GM12891 (cell line): ENCODE results near the gene SNX1.

Experiments
- DNase-seq: peaks from one replicate; pipeline ENCODE4 v3.0.0; 2011; ENCODE audit warnings: low spot score; ENCODE audit not compliant: insufficient read length
- FAIRE-seq: peaks from 2 replicates; lab custom pipeline; 2011; peaks lifted over from hg19 to GRCh38; lab: Jason Lieb, UNC
- PAX5 ChIP-seq: IDR thresholded peaks from 2 replicates; pipeline ENCODE4 v1.6.1; 2011; ENCODE audit warnings: low read length, moderate library complexity, mild to moderate bottlenecking; ENCODE audit not compliant: insufficient read depth, severe bottlenecking
- POLR2A ChIP-seq: IDR thresholded peaks from 2 replicates; pipeline ENCODE4 v1.6.1; 2011; ENCODE audit warnings: low read depth, low read length, control low read depth
- POLR2AphosphoS5 ChIP-seq: IDR thresholded peaks from 2 replicates; pipeline ENCODE4 v1.6.1; 2011; ENCODE audit warnings: low read depth, low read length, control low read depth
- POU2F2 ChIP-seq: IDR thresholded peaks from 2 replicates; pipeline ENCODE4 v1.6.1; 2011; ENCODE audit warnings: low read depth, mild to moderate bottlenecking, control low read depth, low read length, moderate library complexity
- SPI1 ChIP-seq: IDR thresholded peaks from 2 replicates; pipeline ENCODE4 v1.6.1; 2011; ENCODE audit warnings: low read depth, low read length, control low read depth
- TAF1 ChIP-seq: IDR thresholded peaks from 2 replicates; pipeline ENCODE4 v1.6.1; 2011; ENCODE audit warnings: low read depth, low read length, control low read depth

The SNX1 gene

DNA sequence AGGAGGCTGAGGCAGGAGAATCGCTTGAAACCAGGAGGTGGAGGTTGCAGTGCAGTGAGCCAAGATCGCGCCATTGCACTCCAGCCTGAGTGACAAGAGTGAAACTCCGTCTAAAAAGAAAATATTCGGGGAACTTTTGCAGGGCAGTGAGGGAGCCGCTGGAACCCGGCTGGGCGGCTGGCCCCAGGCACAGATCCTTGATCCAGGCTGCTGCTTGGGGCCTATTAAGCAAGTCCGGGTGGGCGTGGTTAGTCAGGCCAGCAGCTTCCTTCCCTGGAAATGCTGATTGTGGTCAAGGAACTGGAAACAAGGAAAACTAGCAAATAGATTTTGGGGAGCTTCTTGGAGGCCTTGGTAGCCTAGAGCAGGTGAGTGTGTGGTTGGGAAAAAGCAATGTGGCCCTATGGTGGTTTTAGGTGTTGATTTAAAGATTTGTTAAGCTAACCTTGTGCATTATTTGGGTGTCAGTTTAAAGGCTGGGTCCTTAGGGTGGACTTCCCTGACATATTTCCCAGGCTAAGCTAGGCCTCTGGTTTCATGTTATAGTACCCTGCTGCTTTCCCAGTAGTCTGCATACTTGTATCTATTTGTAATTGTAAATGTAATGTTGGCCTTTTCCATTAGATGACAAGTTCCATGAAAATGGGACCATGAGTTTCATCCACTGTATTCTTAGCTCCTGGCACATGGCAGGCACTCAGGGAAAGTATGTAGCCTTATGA is 38.0 kb downstream of the SNX1 start:
- no peak for DNase-seq
- TF ChIP-seq TAF1 (no peak), POU2F2 (no peak), SPI1 (no peak), PAX5 (no peak), POLR2A (no peak)
- FAIRE-seq = no peak

DNA sequence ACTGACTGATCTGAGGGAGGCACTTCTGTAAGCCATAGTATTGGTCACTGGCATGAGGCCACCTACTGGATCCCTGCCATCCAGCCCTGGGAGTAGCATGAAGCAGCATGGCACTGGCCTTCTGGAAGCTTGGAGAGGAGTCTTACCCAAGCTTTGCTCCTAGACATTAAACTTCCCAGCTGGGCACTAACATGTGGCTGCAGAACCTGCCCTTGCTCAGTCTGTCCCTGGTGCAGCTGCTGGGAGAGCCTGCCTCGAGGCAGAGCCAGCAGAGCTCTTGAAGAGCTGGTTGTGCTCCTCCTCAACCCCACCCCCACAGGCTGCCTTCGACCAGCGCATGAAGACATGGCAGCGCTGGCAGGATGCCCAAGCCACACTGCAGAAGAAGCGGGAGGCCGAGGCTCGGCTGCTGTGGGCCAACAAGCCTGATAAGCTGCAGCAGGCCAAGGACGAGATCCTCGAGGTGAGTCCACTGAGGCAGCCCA is 38.6 kb downstream of the SNX1 start:
- FAIRE-seq (no peak), DNase-seq (no peak)
- no peak for TF ChIP-seq POU2F2
- no peak for TF ChIP-seq POLR2AphosphoS5
- TF ChIP-seq TAF1 = no peak
- TF ChIP-seq POLR2A = no peak
- no peak for TF ChIP-seq SPI1
- no peak for TF ChIP-seq PAX5

DNA sequence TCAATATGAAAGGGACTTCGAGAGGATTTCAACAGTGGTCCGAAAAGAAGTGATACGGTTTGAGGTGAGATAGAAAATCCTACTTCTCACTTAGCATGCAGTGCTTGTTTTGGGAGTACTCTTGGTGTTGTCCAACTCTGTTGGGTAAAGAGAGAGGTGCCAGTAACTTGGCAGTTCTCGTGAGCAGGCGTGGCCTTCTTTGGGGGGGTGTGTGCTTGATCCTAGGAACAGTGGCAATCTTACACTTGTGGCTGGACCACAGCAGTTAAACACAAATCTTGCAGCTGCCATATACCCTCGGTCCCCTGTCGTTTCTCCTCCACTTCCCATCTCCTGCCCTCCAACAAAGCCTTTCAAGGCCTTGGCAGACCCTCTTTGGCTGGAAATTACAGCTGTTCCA is 40.6 kb downstream of the SNX1 start:
- TF ChIP-seq POU2F2 (no peak), SPI1 (no peak), PAX5 (no peak), TAF1 (no peak), POLR2A (no peak), POLR2AphosphoS5 (no peak)
- DNase-seq = no peak
- no peak for FAIRE-seq

DNA sequence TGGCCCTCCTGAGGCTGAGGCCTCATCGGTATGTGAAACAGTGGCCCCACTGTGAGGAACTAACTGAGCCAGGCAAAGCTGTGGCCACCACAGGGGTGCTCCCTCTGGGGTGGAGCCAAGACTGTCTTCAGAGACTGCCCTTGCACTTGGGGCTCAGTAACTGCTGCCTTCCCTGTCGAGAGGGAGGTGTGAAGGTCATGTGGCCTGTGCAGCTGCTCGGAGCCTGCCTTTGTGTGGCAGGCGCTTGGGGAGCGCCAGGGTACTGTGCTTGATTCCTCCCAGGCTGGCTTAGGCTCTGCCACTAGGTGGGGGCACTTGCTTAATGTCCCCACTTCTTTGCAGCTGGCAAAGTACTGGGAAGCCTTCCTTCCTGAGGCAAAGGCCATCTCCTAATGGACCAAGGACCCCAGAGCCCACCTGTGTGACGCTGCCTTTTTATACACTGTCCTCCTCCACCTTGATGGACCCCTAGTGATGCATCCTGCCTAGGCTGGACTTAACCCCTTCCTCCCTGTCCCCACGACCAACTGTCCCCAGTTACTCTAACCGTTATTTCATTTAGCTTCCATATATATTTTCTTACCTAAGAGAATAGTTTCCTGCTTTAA is 41.5 kb downstream of the SNX1 start:
- no peak for FAIRE-seq
- no peak for TF ChIP-seq PAX5
- no peak for TF ChIP-seq TAF1
- TF ChIP-seq POLR2AphosphoS5 = no peak
- TF ChIP-seq POU2F2 = no peak
- no peak for TF ChIP-seq SPI1
- TF ChIP-seq POLR2A = no peak
- DNase-seq = no peak

- FAIRE-seq (no peak), DNase-seq (no peak)
- TF ChIP-seq POLR2AphosphoS5 (no peak), SPI1 (no peak), PAX5 (no peak), POU2F2 (no peak)
Measured at GRCh38 chr15:64138331-64138941, 42.7 kb downstream of the SNX1 start.

DNA sequence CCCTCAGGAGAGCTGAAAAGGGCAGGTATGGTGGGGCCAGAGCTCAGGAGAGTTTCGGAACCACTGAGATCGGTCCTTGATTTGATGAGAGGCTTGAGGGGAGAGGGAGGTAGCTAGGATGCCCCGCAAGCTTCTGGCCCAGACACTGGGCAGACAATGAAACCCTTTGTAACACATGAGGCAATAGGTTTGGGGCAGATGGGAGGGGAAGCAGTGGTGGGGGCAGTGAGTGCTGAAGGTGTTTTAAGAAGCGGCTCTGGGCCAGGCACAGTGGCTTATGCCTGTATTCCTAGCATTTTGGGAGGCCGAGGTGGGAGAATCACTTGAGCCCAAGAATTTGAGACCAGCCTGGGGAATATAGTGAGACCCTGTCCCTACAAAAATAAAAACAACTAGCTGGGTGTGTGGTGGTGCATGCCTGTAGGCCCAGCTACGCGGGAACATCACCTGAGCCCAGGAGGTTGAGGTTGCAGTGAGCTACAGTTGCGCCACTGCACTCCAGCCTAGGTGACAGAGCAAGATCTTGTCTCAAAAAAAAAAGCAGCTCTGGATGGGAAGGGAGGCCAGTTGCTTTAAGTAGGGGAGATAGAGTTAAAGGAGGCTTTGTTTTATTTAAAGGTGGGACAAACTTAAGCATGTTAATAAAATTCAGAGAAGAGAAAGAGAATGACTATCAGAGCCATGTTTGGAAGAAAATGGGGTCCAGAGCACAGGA is 46.2 kb downstream of the SNX1 start:
- DNase-seq (no peak), FAIRE-seq (no peak)
- TF ChIP-seq PAX5 = no peak
- TF ChIP-seq POLR2A = no peak
- TF ChIP-seq TAF1 = no peak
- no peak for TF ChIP-seq POU2F2
- TF ChIP-seq POLR2AphosphoS5 = no peak
- no peak for TF ChIP-seq SPI1

- FAIRE-seq = peak; percentile 66
- no peak for DNase-seq
- TF ChIP-seq POLR2A (no peak), PAX5 (no peak), SPI1 (no peak), TAF1 (no peak), POLR2AphosphoS5 (no peak), POU2F2 (no peak)
Measured at GRCh38 chr15:64143276-64143675, 47.5 kb downstream of the SNX1 start.

- TF ChIP-seq TAF1 = 0 out of 2 replicates have a peak, but pooled peaks have one; percentile 4
- no peak for TF ChIP-seq POLR2A
- DNase-seq (no peak), FAIRE-seq (no peak)
Measured at GRCh38 chr15:64144192-64144564, 48.4 kb downstream of the SNX1 start.

DNA sequence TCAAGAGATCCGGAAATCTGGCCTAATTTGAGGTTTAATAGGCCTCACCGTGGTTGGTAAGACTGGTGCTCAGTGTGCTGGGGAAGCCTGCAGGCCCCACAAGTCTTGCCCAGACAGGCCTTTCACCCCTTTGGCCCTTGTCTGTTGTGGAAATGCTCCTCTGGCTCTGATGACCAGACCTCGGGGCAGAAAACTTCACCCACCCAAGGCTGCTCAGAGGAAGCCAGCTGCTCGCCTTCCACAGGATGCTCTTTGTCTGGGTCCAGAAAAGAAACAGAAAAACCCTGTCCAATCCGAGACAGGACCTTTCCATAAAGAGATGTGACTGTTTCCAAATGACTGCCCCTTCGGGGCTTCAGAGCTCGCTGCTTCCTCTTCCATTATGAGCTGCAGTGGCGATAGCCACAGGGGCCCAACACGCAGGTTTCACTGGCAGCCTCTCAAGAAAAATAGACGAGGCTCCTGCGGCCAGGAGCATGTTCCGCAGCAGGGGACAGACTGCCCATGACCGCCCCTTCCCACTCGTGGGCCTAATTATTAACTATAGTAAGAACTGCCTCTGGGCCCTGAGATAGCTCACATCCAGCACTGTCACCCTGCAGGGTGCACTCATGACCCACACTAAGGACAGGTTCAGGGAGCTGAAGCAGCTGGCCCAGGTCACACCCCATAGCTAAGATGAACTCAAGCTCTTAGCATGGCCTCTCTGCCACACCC is 48.9 kb downstream of the SNX1 start:
- FAIRE-seq (peak; percentile 88), DNase-seq (peak; percentile 66)
- TF ChIP-seq POLR2A (peak; percentile 50; the same call in 1 of the 2 replicates), TAF1 (peak; percentile 17; the same call in 1 of the 2 replicates), SPI1 (peak; percentile 76), POLR2AphosphoS5 (no peak), PAX5 (no peak), POU2F2 (no peak)

DNA sequence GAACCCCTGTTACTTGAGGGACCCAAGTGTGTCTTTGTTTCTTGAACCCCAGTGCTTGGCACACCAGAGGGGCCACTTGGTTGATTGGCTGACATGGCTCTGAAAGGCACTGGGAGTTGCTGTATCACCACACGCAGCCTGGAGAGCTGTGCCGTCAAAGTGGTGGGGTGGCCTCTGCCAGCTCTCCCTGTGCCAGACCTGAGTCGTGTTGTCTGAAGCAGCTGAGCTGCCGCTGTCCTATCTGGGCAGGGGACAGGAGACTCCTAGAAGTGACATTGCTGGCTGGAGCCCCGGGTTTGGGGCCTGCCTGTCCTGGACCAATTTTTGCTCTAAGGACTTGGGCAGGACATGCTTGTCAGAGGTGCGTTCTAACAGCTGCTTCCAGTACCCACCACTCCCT is 50.3 kb downstream of the SNX1 start:
- FAIRE-seq (no peak), DNase-seq (no peak)
- TF ChIP-seq POLR2AphosphoS5 = no peak
- TF ChIP-seq PAX5 = no peak
- no peak for TF ChIP-seq TAF1
- TF ChIP-seq SPI1 = no peak
- TF ChIP-seq POLR2A = no peak
- no peak for TF ChIP-seq POU2F2
